AG09319 (cell line): ENCODE results near the gene RGS17.

Experiments
- DNase-seq: peaks from one replicate; pipeline ENCODE4 v3.0.0-alpha.2; 2010; ENCODE audit warnings: low read depth; ENCODE audit errors: extremely low read depth
- TF ChIP-seq, protein P1 (sequence below): IDR thresholded peaks from 2 replicates; pipeline ENCODE4 v1.5.1; 2011; ENCODE audit warnings: low read depth, mild to moderate bottlenecking, inconsistent platforms, low read length, moderate library complexity

Gene RGS17

GRCh38 chr6:152980656-152981055 is 150.4 kb downstream of the RGS17 start:
- no peak for DNase-seq
- TF ChIP-seq, protein P1, sequence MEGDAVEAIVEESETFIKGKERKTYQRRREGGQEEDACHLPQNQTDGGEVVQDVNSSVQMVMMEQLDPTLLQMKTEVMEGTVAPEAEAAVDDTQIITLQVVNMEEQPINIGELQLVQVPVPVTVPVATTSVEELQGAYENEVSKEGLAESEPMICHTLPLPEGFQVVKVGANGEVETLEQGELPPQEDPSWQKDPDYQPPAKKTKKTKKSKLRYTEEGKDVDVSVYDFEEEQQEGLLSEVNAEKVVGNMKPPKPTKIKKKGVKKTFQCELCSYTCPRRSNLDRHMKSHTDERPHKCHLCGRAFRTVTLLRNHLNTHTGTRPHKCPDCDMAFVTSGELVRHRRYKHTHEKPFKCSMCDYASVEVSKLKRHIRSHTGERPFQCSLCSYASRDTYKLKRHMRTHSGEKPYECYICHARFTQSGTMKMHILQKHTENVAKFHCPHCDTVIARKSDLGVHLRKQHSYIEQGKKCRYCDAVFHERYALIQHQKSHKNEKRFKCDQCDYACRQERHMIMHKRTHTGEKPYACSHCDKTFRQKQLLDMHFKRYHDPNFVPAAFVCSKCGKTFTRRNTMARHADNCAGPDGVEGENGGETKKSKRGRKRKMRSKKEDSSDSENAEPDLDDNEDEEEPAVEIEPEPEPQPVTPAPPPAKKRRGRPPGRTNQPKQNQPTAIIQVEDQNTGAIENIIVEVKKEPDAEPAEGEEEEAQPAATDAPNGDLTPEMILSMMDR: no peak

DNA sequence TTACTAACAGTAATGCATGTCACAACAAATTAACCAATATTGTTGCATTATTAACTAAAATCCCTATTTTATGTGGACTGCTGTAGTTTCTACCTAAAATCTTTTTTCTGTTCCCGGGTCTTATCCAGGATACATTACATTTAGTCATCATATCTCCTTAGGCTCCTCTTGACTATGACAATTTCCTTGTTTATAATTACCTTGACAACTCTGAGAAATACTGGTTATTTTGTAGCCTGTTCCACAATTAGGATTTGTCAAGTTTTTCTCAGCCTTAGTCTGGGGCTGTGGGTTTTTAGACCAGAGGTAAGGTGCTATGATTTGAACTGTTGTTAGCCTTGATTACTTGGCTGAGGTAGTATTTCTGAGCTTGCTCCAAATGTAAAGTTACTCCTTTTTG is 152.0 kb downstream of the RGS17 start:
- TF ChIP-seq, protein P1: no peak
- DNase-seq: no peak

- TF ChIP-seq, protein P1: no peak
- no peak for DNase-seq
These were observed 153.0 kb downstream of the RGS17 start for GRCh38 chr6:152978058-152978457.

GRCh38 chr6:152977556-152977955 is 153.5 kb downstream of the RGS17 start:
- no peak for DNase-seq
- TF ChIP-seq, protein P1: no peak

DNA sequence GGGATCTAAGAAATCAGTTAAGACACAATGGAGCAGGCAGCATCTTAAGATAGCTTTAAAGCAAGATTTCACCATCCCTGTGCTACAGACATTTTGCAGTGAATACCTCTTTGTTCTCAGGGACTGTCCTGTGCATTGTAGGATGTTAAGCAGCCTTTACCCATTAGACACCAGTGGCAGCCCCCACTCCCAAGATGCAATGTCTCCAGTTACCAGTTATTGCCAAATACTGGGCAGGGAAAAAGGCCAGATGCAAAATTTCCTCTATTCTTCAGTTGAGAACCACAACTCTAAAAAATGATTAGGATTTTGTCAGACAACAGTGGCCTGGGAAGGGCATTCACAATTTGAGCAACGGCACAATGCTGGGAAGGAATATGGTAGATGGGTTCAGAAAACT is 154.3 kb downstream of the RGS17 start:
- no peak for DNase-seq
- TF ChIP-seq, protein P1: no peak

GRCh38 chr6:152975204-152975915 is 155.7 kb downstream of the RGS17 start:
- TF ChIP-seq, protein P1: no peak
- DNase-seq: no peak

DNA sequence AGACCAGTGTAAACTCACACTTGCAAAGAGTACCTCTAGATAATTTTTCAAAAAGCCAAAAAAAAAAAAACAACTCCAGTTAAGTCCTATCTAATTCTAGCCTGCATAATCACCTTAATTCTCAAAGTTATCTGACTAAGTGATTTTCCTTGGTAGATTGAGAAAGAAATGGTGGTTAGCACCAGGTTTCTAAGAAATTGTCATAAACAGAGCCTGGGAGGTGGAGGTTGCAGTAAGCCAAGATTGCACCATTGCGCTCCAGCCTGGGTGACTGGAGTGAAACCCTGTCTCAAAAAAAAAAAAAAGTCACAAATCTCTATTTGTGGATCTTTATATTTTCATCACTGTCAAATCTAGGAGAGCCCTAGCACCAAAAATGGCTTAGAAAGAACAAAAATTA is 157.2 kb downstream of the RGS17 start:
- no peak for DNase-seq
- TF ChIP-seq, protein P1: no peak
